Chondrocyte (in vitro differentiated cells): ENCODE data around the gene URB1. TPM values are rescaled to one million over a fixed set of nuclear protein-coding genes. Genes with fewer than 3 reads are reported as not detected.

Source experiments
- DNase-seq: peaks from one replicate; pipeline ENCODE4 v3.0.0; 2021; ENCODE audit warnings: mixed read lengths, low spot score
- H3K27ac Mint-ChIP-seq: one replicate; pipeline ENCODE4 v1.8.0; 2021; ENCODE audit warnings: mild to moderate bottlenecking, moderate library complexity, mixed read lengths; ENCODE audit not compliant: unreplicated experiment
- H3K27me3 Mint-ChIP-seq: 2 replicates; pipeline ENCODE4 v1.8.0; 2021; ENCODE audit warnings: low read depth, mixed read lengths
- H3K36me3 Mint-ChIP-seq: 2 replicates; pipeline ENCODE4 v1.8.0; 2021; ENCODE audit warnings: low read depth, mixed read lengths
- H3K4me1 Mint-ChIP-seq: 2 replicates; pipeline ENCODE4 v1.8.0; 2021; ENCODE audit warnings: low read depth, mild to moderate bottlenecking, mixed read lengths
- H3K4me3 Mint-ChIP-seq: one replicate; pipeline ENCODE4 v1.8.0; 2021; ENCODE audit warnings: mild to moderate bottlenecking, moderate library complexity, mixed read lengths; ENCODE audit not compliant: unreplicated experiment
- H3K9me3 Mint-ChIP-seq: 2 replicates; pipeline ENCODE4 v1.8.0; 2021; ENCODE audit warnings: low read depth, mixed read lengths
- total RNA-seq: library from RNA; stranded (reverse); gene quantifications from 3 replicates; pipeline ENCODE4 v1.2.1, GENCODE V29; 2021
- TF ChIP-seq, protein P1 (sequence below): fragments of 200-600 bp; sonication (generic); IDR thresholded peaks from 2 replicates; pipeline ENCODE4 v1.5.0; 2021; ENCODE audit warnings: antibody characterized with exemption, mild to moderate bottlenecking, moderate library complexity

The URB1 gene
- total RNA-seq, 1 donor from 2014 or later, result 15.1 TPM

DNA sequence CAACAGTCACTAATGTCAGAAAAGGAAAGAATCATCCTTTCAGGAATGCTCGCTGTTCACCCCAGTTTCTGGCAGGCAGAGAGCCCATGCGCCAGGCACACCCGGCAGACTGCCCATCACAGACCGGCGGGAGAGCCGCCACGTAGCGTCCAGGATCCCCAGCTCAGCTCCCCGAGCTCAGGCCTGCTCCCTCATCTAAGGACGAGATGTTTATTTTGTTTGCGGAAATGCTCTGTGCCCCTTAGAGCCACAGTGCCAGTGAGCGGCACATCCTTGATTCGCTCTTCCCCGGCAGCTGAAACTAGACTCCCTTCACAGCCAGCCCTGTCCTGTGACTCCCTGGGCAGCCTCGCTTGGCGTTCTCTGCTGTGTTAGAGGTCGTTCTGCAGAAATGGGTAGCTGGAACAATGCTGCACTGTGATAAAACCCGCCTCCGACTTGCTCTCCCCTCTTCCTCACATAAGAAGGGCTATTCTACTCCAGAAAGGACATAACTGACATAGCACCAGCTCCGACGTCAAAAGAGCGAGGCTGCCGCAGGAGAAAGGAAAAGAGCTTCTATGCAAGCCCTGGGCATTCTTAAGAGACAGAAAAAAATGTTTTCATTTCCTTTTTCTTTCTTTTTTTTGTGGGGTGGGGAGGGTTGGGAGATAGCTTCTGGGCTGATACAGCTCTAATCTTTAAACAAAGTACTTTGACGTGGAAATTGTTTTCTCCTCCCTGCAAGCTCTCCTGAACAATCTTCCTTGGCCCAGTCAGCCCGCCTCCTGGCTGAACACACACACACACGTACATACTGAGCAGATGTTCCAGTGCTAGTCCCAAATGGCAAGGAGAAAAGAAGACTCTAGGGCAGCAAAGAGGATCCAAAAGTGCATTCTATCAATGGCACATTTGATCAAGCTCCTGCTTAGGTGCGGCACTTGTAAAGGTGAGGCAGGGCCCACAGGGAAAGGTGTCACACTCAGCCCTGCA lies 56.9 kb downstream of the URB1 start:
- TF ChIP-seq, protein P1, sequence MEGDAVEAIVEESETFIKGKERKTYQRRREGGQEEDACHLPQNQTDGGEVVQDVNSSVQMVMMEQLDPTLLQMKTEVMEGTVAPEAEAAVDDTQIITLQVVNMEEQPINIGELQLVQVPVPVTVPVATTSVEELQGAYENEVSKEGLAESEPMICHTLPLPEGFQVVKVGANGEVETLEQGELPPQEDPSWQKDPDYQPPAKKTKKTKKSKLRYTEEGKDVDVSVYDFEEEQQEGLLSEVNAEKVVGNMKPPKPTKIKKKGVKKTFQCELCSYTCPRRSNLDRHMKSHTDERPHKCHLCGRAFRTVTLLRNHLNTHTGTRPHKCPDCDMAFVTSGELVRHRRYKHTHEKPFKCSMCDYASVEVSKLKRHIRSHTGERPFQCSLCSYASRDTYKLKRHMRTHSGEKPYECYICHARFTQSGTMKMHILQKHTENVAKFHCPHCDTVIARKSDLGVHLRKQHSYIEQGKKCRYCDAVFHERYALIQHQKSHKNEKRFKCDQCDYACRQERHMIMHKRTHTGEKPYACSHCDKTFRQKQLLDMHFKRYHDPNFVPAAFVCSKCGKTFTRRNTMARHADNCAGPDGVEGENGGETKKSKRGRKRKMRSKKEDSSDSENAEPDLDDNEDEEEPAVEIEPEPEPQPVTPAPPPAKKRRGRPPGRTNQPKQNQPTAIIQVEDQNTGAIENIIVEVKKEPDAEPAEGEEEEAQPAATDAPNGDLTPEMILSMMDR, result peak; percentile 12
- no peak for DNase-seq
- H3K27me3 Mint-ChIP-seq, result no peaks in the 10 kb centered on the region
- peaks cover 49% of the 10 kb centered on the region for H3K4me1 Mint-ChIP-seq
- H3K27ac Mint-ChIP-seq, result peak overlapping the region; percentile 96
- H3K4me3 Mint-ChIP-seq, result peak overlapping the region; percentile 46
- peaks cover 5% of the 10 kb centered on the region for H3K9me3 Mint-ChIP-seq
- H3K36me3 Mint-ChIP-seq, result peaks cover 46% of the 10 kb centered on the region

DNA sequence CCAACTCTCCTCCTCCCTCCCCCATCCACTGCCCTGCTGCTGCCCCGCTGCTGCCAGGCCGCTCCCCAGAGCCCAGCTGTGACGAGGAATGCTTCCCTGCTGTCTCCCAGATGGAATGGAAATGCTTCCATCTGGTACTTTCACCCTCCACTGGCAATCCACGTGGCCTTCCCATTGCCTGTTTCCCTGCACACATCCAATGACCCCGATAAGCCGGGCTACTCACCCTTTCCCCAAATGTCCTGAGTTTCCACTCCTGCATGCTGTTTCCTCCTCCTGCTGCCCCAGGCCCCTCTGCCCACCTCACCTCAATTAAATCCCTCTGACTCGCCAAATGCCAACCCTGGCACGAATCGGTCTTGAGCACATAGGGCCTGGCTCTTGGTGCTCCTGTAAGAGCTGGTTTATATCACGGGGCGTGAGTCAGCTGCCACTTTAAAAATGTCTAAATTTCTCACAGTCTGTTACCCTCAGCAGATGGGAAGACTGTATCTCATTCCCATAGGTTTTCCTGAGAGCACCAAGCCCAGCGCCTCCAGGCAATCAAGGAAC lies 57.8 kb downstream of the URB1 start:
- Mint-ChIP-seq H3K9me3 (peaks cover 5% of the 10 kb centered on the region), H3K4me3 (peak overlapping the region; percentile 46), H3K4me1 (peaks cover 48% of the 10 kb centered on the region), H3K27ac (peak overlapping the region; percentile 96), H3K36me3 (peaks cover 47% of the 10 kb centered on the region), H3K27me3 (no peaks in the 10 kb centered on the region)
- no peak for DNase-seq
- TF ChIP-seq, protein P1, result no peak

DNA sequence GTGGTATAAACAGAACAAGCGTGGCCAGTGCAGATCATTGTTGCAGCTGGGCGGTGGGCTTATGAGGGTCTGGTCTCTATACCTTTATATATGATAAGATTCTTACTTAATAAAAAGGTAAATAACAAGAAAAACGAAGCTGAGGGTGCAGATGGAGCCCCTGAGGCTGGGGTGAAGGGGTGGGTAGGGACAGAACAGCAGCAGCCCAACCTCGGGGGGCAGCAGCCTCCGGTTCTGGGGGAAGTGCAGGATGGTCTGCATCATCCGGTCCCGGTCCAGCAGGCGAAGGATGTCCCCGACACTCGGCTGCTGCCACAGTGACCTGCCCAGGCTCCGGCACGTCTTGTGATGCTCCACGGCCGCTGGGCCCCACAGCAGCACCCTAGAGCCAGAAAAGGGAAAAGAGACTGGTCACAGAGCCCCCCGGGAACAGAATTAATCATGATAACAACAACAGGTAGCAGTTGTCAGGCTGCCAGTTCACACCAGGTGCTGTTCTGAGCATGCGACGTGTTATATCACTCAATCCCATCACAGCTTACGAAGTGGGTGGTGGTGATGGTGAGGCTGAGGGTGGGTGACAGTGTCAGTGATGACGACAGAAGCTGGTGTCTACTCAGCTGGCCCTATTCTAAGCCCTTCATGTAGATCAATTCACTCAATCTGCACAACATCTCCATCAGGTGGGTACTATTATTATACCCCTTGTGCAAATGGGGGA lies 58.7 kb downstream of the URB1 start:
- Mint-ChIP-seq H3K4me1 (peaks cover 51% of the 10 kb centered on the region), H3K9me3 (peaks cover 5% of the 10 kb centered on the region), H3K36me3 (peaks cover 46% of the 10 kb centered on the region), H3K27ac (peak overlapping the region; percentile 96), H3K4me3 (no peak overlapping the region), H3K27me3 (no peaks in the 10 kb centered on the region)
- DNase-seq, result no peak
- TF ChIP-seq, protein P1, result no peak

DNA sequence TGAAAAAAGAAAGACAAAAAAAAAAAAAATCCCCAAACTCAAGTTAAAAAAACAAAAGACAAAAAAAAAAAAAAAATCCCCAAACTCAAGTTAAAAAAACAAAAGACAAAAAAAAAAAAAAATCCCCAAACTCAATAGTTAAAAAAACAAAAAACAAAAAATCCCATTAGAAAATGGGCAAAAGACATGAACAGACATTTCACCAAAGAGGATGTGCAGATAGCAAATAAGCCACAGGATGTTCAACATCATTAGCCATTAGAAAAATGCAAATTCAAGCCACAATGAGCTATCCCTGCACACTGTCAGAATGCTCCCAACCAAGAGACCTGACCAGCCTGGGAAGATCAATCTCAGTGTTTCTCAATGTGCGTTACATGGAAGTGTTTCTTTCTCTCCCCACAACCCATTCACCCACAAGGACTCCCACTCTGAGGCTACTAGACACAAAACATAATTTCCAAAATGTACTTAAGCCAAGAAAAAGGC lies 60.3 kb downstream of the URB1 start:
- H3K27ac Mint-ChIP-seq, result no peak overlapping the region
- TF ChIP-seq, protein P1, result no peak
- peaks cover 39% of the 10 kb centered on the region for H3K36me3 Mint-ChIP-seq
- H3K4me3 Mint-ChIP-seq, result no peak overlapping the region
- H3K9me3 Mint-ChIP-seq, result peaks cover 5% of the 10 kb centered on the region
- no peaks in the 10 kb centered on the region for H3K27me3 Mint-ChIP-seq
- peaks cover 53% of the 10 kb centered on the region for H3K4me1 Mint-ChIP-seq
- DNase-seq, result no peak
